OCI-LY1 (cell line): ENCODE measurements around the gene IDE.

Experiments
- CTCF ChIP-seq: fragments of 200-600 bp; sonication (generic), shearing (Covaris generic); IDR thresholded peaks from 2 replicates; pipeline ENCODE4 v1.5.1; 2017; ENCODE audit warnings: mild to moderate bottlenecking, antibody characterized with exemption, low read length, moderate library complexity, mixed read lengths
- EZH2 ChIP-seq: fragments of 200-600 bp; sonication (generic), shearing (Covaris generic); IDR thresholded peaks from 2 replicates; pipeline ENCODE4 v1.8.0; 2017; ENCODE audit warnings: borderline replicate concordance, mixed run types, mild to moderate bottlenecking, antibody characterized with exemption, low read length, moderate library complexity, mixed read lengths

- TF ChIP-seq CTCF, result no peak
- no peak for TF ChIP-seq EZH2
Measured at GRCh38 chr10:92413519-92413918, 160.4 kb downstream of the IDE start.
